Upper lobe of left lung (tissue), 6 donors: ENCODE measurements around the gene NFIX. TPM values are rescaled to one million over a fixed set of nuclear protein-coding genes. Genes with fewer than 3 reads are reported as not detected.
A peak's percentile ranks its signal among the peaks of the same experiment; 100 is the strongest.

Experiments used
- ATAC-seq, 2 donors: fragments of 200-7000 bp; cut with Tn5 transposase; one replicate each; pipeline ENCODE4 v1.9.1; 2022; ENCODE audit warnings: mild to moderate bottlenecking in 2 of 2, moderate library complexity in 2 of 2; ENCODE audit not compliant: low FRiP score in 2 of 2
- DNase-seq, 2 donors: peaks; one replicate each; pipeline ENCODE4 v3.0.0-alpha.2; 2019 to 2020
- H3K27ac ChIP-seq, 4 donors: fragments of 200-600 bp; sonication (generic); one replicate each; pipeline ENCODE4 v1.5.1; 2016 to 2019
- H3K27me3 ChIP-seq, 4 donors: fragments of 200-600 bp; sonication (generic); one replicate each; pipeline ENCODE4 v1.5.1; 2017 to 2019
- H3K36me3 ChIP-seq, 4 donors: fragments of 200-600 bp; sonication (generic); one replicate each; pipeline ENCODE4 v1.5.1; 2016 to 2019
- H3K4me1 ChIP-seq, 4 donors: fragments of 200-600 bp; sonication (generic); one replicate each; pipeline ENCODE4 v1.5.1; 2018 to 2019
- H3K4me3 ChIP-seq, 4 donors: fragments of 200-600 bp; sonication (generic); one replicate each; pipeline ENCODE4 v1.5.1; 2017 to 2019; ENCODE audit warnings: mild to moderate bottlenecking in 2 of 4, moderate library complexity in 1 of 4
- H3K9me3 ChIP-seq, 4 donors: fragments of 200-600 bp; sonication (generic); one replicate each; pipeline ENCODE4 v1.5.1; 2018 to 2019
- EP300 ChIP-seq, 4 donors: sonication (generic); formaldehyde crosslinking; IDR thresholded peaks; one replicate each; pipeline ENCODE4 v1.5.1; 2017; ENCODE audit warnings: antibody characterized with exemption in 4 of 4, control low read depth in 2 of 4
- POLR2A ChIP-seq, 4 donors: fragments of 450-650 bp; IDR thresholded peaks; one replicate each; pipeline ENCODE4 v1.5.1; 2016 to 2017; ENCODE audit warnings: antibody characterized with exemption in 4 of 4, mild to moderate bottlenecking in 2 of 4
- POLR2AphosphoS5 ChIP-seq, 2 donors: sonication (generic); formaldehyde crosslinking; IDR thresholded peaks; one replicate each; pipeline ENCODE4 v1.5.1; 2017; ENCODE audit warnings: antibody characterized with exemption in 2 of 2
- WGBS, 2 donors: methylation state at CpG; one replicate each; pipeline ENCODE4 v1.1.5; 2017 to 2018; 5-methylcytosine and 5-hydroxymethylcytosine counted together
- total RNA-seq, 6 donors: library from RNA; depleted of rRNA in 4 of 6; stranded (reverse); fragments of >200 nt in 4 of 6; gene quantifications; one replicate each; pipeline versions ENCODE4 v1.1.0 to v1.2.1, GENCODE V29; 2016 to 2021
- TF ChIP-seq, protein P1 (sequence below), 6 experiments: fragments of 450-650 bp in 4 of 6; fragments of 200-600 bp in 2 of 6; sonication (generic) in 2 of 6; IDR thresholded peaks; one replicate each; pipeline ENCODE4 v1.5.1; 2016 to 2019; ENCODE audit warnings: antibody characterized with exemption in 6 of 6
- donor health status: DM: no; HTN: no; CAD: no; lungs with moderate emphysema.
- donor health status: DM: no; HTN: yes; CAD: no; lungs with severe emphysema.

The NFIX gene
- total RNA-seq, 6 donors from 2014 or later = 64.0 to 188 (median 107) TPM

DNA sequence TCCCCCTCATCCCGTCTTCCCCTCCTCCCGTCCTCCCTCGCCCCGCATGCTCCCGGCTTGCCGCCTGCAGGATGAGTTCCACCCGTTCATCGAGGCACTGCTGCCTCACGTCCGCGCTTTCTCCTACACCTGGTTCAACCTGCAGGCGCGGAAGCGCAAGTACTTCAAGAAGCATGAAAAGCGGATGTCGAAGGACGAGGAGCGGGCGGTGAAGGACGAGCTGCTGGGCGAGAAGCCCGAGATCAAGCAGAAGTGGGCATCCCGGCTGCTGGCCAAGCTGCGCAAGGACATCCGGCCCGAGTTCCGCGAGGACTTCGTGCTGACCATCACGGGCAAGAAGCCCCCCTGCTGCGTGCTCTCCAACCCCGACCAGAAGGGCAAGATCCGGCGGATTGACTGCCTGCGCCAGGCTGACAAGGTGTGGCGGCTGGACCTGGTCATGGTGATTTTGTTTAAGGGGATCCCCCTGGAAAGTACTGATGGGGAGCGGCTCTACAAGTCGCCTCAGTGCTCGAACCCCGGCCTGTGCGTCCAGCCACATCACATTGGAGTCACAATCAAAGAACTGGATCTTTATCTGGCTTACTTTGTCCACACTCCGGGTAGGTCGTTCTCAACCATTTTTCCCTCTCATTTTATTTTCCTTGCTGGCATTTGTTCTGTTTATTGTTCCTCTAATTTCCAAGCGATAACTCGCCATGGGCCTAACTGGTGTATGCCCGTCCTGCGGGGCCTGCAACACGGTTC, 29.8 kb downstream of the NFIX start:
- H3K27ac ChIP-seq = peak overlapping the region; percentile 84 to 89 (median 86)
- peak; percentile 62 to 84 for DNase-seq
- WGBS, 2 donors = 35% methylated on average over 35 to 48 of the region's 48 CpGs

DNA sequence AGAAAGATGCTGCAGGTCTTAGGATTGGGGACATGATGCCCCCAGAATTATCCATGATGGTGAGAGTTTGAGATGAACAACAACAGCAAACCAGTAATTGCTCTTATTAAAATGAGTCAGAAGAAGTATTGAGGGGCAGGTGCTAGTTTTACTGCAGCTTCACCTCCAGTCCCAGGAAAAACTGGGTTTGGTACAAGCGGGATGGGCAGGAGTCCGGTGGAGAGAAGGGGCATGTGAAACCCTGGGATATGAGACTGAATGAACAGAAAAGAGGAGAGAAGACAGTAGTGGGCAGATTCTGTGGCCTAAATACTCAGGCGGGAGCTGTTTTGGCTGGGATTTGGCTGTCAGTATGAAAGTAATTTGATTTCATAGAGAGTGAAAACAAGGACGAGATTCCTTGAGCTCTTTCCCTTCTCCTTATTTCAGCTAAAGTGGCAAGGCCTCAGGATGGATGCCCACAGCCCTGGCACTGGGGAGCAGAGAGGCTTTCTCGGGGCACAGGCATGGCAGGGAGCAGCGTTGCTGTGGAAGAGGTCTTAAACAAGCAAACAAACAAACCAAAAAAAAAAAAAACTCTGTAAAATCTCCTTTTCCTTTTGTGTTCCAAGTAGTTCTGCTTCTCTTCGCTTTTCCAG, 30.7 kb downstream of the NFIX start:
- 38 to 53% methylated on average over 7 of the region's 7 CpGs for WGBS, 2 donors
- Histone ChIP-seq H3K27me3 (no peaks in the 10 kb centered on the region), H3K9me3 (no peaks in the 10 kb centered on the region), H3K4me3 (peak overlapping the region in 3 of 4 donors; percentile 33 to 51 (median 42)), H3K36me3 (no peaks in the 10 kb centered on the region), H3K4me1 (peaks cover 79 to 98% (median 83%) of the 10 kb centered on the region in 4 donors), H3K27ac (peak overlapping the region; percentile 84 to 89 (median 86))
- DNase-seq (no peak), ATAC-seq (no peak)
- TF ChIP-seq POLR2AphosphoS5 (IDR thresholded peaks at IDR 0.05) = no peak
- no peak for TF ChIP-seq EP300 (IDR thresholded peaks at IDR 0.05)
- TF ChIP-seq, protein P1, sequence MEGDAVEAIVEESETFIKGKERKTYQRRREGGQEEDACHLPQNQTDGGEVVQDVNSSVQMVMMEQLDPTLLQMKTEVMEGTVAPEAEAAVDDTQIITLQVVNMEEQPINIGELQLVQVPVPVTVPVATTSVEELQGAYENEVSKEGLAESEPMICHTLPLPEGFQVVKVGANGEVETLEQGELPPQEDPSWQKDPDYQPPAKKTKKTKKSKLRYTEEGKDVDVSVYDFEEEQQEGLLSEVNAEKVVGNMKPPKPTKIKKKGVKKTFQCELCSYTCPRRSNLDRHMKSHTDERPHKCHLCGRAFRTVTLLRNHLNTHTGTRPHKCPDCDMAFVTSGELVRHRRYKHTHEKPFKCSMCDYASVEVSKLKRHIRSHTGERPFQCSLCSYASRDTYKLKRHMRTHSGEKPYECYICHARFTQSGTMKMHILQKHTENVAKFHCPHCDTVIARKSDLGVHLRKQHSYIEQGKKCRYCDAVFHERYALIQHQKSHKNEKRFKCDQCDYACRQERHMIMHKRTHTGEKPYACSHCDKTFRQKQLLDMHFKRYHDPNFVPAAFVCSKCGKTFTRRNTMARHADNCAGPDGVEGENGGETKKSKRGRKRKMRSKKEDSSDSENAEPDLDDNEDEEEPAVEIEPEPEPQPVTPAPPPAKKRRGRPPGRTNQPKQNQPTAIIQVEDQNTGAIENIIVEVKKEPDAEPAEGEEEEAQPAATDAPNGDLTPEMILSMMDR (IDR thresholded peaks at IDR 0.05) = no peak
- no peak for TF ChIP-seq POLR2A (IDR thresholded peaks at IDR 0.05)

More for the DNA sequence above, 29.8 kb downstream of the NFIX start:
- Histone ChIP-seq H3K4me1 (peaks cover 83 to 97% (median 87%) of the 10 kb centered on the region in 4 donors), H3K9me3 (no peaks in the 10 kb centered on the region), H3K4me3 (peak overlapping the region in 3 of 4 donors; percentile 33 to 51 (median 42)), H3K36me3 (no peaks in the 10 kb centered on the region), H3K27me3 (no peaks in the 10 kb centered on the region)
- ATAC-seq = no peak
- TF ChIP-seq EP300 (IDR thresholded peaks at IDR 0.05) (no peak), POLR2A (IDR thresholded peaks at IDR 0.05) (peak in 1 of 4 donors; percentile 43)
- TF ChIP-seq, protein P1 (IDR thresholded peaks at IDR 0.05) = peak in 2 of 6 experiments; percentile 13 to 29

DNA sequence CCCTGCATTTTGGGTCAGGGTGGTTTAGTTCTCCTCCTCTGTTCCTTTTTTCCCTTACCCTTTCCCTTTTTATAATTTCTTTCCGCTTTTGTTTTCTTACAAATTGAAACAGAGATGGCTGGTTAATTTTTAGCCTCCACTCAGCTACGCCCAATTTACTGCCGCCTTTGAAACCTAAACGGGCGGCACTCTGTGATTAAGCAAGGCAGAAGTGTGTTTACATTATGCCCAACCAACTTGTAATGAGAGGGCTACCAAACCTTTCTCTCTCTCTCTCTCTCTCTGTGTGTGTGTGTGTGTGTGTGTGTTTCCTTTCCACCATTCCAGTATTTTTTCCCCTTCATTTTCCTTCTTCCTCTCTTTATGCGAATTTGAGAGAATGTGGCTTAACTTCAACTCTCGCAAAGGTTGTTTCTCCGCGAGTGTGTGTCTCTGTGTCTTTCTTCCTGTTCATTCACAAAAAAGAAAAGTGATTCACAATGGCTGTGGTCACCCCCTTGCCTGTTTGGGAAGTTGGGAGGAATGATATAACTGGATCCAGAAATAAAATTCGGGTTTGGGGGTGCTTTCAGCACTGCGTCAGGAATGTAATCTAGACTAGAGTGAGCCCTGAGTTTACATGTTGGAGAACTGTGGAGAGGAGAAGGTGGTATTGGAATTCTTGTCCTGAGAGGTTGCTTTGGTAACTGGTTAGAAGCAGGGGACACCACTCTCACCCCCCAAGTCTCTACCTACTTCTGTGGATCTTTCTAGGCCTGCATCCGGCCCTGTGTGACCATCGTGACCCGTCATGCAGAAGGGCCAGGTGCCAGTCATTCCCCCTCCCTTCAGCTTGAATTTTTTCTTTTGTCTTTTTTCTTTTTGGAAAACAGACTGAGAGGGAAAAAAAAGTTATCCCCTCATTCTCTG, 31.4 kb downstream of the NFIX start:
- ATAC-seq = peak in 1 of 2 donors; percentile 44
- H3K4me1 ChIP-seq = peaks cover 80 to 99% (median 82%) of the 10 kb centered on the region in 4 donors
- no peaks in the 10 kb centered on the region for H3K36me3 ChIP-seq
- H3K9me3 ChIP-seq = no peaks in the 10 kb centered on the region
- peak overlapping the region in 3 of 4 donors; percentile 33 to 51 (median 42) for H3K4me3 ChIP-seq
- WGBS, 2 donors = 28 to 29% methylated on average over 14 of the region's 14 CpGs
- no peak for DNase-seq
- TF ChIP-seq, protein P1 (IDR thresholded peaks at IDR 0.05) = peak in 1 of 6 experiments; percentile 18
- TF ChIP-seq POLR2AphosphoS5 (IDR thresholded peaks at IDR 0.05) (peak; percentile 37 to 43), POLR2A (IDR thresholded peaks at IDR 0.05) (peak in 1 of 4 donors; percentile 18), EP300 (IDR thresholded peaks at IDR 0.05) (peak in 1 of 4 donors; percentile 3)
- peak overlapping the region; percentile 84 to 89 (median 86) for H3K27ac ChIP-seq
- no peaks in the 10 kb centered on the region for H3K27me3 ChIP-seq

DNA sequence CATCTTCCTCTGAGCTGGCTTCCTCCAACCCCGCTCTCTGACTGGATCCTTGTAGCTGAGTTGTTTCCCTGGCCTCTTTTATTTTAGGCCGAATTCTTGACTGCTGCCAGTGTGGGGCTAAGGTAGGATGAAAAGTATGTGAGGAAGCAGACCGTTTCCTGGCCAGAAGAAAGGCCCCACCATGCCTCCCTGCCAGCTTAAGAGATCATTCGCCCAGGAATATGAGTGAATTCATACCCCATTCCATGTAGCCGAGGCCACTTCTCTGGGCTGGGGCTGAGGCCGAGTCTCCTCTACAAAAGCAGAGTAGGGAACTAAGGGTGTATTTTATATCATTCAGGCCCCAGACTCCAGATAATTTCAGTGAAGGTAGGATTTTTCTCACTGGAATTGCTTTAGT, 32.3 kb downstream of the NFIX start:
- DNase-seq (no peak), ATAC-seq (no peak)
- H3K27me3 ChIP-seq = no peaks in the 10 kb centered on the region
- H3K4me1 ChIP-seq = peaks cover 80 to 99% (median 83%) of the 10 kb centered on the region in 4 donors
- TF ChIP-seq, protein P1 (IDR thresholded peaks at IDR 0.05) = no peak
- TF ChIP-seq EP300 (IDR thresholded peaks at IDR 0.05) = no peak
- TF ChIP-seq POLR2A (IDR thresholded peaks at IDR 0.05) = no peak
- TF ChIP-seq POLR2AphosphoS5 (IDR thresholded peaks at IDR 0.05) = no peak
- H3K9me3 ChIP-seq = no peaks in the 10 kb centered on the region
- peak overlapping the region; percentile 84 to 89 (median 86) for H3K27ac ChIP-seq
- H3K36me3 ChIP-seq = no peaks in the 10 kb centered on the region
- peak overlapping the region in 1 of 4 donors; percentile 51 for H3K4me3 ChIP-seq
- 46 to 64% methylated on average over 4 to 6 of the region's 6 CpGs for WGBS, 2 donors
